Testis (tissue), 2 donors: ENCODE results near the gene LRPAP1.

Source experiments
- CTCF ChIP-seq, 3 experiments: fragments of 450-650 bp in 2 of 3; fragments of 200-600 bp in 1 of 3; sonication (generic) in 1 of 3; IDR thresholded peaks; one replicate each; pipeline ENCODE4 v1.5.1; 2016 to 2019; ENCODE audit warnings: antibody characterized with exemption in 3 of 3, mild to moderate bottlenecking in 2 of 3, moderate library complexity in 1 of 3
- POLR2A ChIP-seq: fragments of 450-650 bp; IDR thresholded peaks from one replicate; pipeline ENCODE4 v1.6.1; 2017; ENCODE audit warnings: antibody characterized with exemption, mild to moderate bottlenecking, moderate library complexity

- TF ChIP-seq POLR2A = no peak
- no peak for TF ChIP-seq CTCF (IDR thresholded peaks at IDR 0.05)
These were observed 27.0 kb downstream of the LRPAP1 start for GRCh38 chr4:3505231-3505630.
